K562 (cell line): ENCODE measurements around the gene ZNF334. TPM values are rescaled to one million over a fixed set of nuclear protein-coding genes. Genes with fewer than 3 reads are reported as not detected.
A peak's percentile ranks its signal among the peaks of the same experiment; 100 is the strongest.

ENCODE experiments used
- ATAC-seq: fragments of 200-7000 bp; cut with Tn5 transposase; 3 replicates; pipeline ENCODE4 v1.9.1; 2020; ENCODE audit warnings: moderate library complexity
- BruUV-seq: library from RNA; stranded (reverse); fragments of 400-500 nt; replicated peaks from 2 replicates; lab custom pipeline; 2021; lab: Mats Ljungman, UMichigan
- CTCF ChIA-PET: fragments of 300-600 bp; formaldehyde crosslinking; extraction: SDS; loops from one replicate; lab custom pipeline; 2021; ENCODE audit warnings: low intra/inter-chr PET ratio; lab: Yijun Ruan, JAX
- POLR2A ChIA-PET: fragments of 300-600, 350-650 bp; sonication (Branson Sonifier 250); formaldehyde crosslinking; extraction: SDS; loops from one replicate; lab custom pipeline; 2021; ENCODE audit warnings: antibody characterized with exemption, inconsistent platforms; lab: Yijun Ruan, JAX
- DNase-seq, 4 experiments: peaks; one replicate each; pipeline versions ENCODE4 v3.0.0 to v3.0.0-alpha.2; 2011 to 2018; ENCODE audit warnings: low spot score in 3 of 4, mixed read lengths in 3 of 4; ENCODE audit errors: extremely low read depth in 1 of 4
- FAIRE-seq: peaks from 2 replicates; lab custom pipeline; 2011; peaks lifted over from hg19 to GRCh38; lab: Jason Lieb, UNC
- H2AFZ ChIP-seq: 2 replicates; pipeline ENCODE4 v1.6.0; 2011; ENCODE audit warnings: low read depth, low read length, control low read depth, inconsistent platforms
- H3K27ac ChIP-seq: fragments of 200-600 bp; 3 replicates; pipeline ENCODE4 v1.8.0; 2011; ENCODE audit warnings: low read depth, mild to moderate bottlenecking, control low read depth, inconsistent platforms, low read length, moderate library complexity, mixed read lengths; ENCODE audit errors: extremely low read depth
- H3K27me3 ChIP-seq, 2 experiments: fragments of 300-600 bp in 1 of 2; 2 replicates in 1 of 2; 3 replicates in 1 of 2; pipeline versions ENCODE4 v1.6.0 to v1.8.0; 2011; ENCODE audit warnings: inconsistent platforms in 2 of 2, low read length in 2 of 2, mild to moderate bottlenecking in 1 of 2, mixed read lengths in 1 of 2, moderate library complexity in 1 of 2; ENCODE audit not compliant: control insufficient read depth in 2 of 2, insufficient read depth in 2 of 2
- H3K36me3 ChIP-seq: fragments of 300-600 bp; 3 replicates; pipeline ENCODE4 v1.8.0; 2011; ENCODE audit warnings: mild to moderate bottlenecking, low read length, inconsistent platforms; ENCODE audit not compliant: control insufficient read depth, insufficient read depth
- H3K4me1 ChIP-seq, 2 experiments: fragments of 200-600 bp in 1 of 2; replicated peaks in 1 of 2; 2 replicates in 1 of 2; 3 replicates in 1 of 2; pipeline versions ENCODE4 v1.5.1 to v1.8.0; 2011; ENCODE audit warnings: inconsistent platforms in 2 of 2, low read length in 2 of 2, mild to moderate bottlenecking in 1 of 2, mixed read lengths in 1 of 2, moderate library complexity in 1 of 2; ENCODE audit not compliant: control insufficient read depth in 2 of 2, insufficient read depth in 2 of 2
- H3K4me2 ChIP-seq: 2 replicates; pipeline ENCODE4 v1.6.1; 2011; ENCODE audit warnings: low read length, control low read depth, inconsistent platforms, mixed read lengths; ENCODE audit not compliant: insufficient read depth
- H3K4me3 ChIP-seq: fragments of 200-600 bp; sonication (generic), shearing (Covaris generic); 2 replicates; pipeline ENCODE4 v1.5.1; 2016; ENCODE audit warnings: control low read depth, inconsistent platforms
- H3K79me2 ChIP-seq: fragments of 200-600 bp; 3 replicates; pipeline ENCODE4 v1.8.0; 2011; ENCODE audit warnings: low read length, inconsistent platforms; ENCODE audit not compliant: control insufficient read depth, insufficient read depth
- H3K9ac ChIP-seq, 2 experiments: 2 replicates each; pipeline versions ENCODE4 v1.6.0 to v1.6.1; 2011; ENCODE audit warnings: low read depth in 2 of 2, low read length in 2 of 2, control low read depth in 1 of 2, inconsistent platforms in 1 of 2, mild to moderate bottlenecking in 1 of 2, mixed read lengths in 1 of 2; ENCODE audit not compliant: insufficient read depth in 1 of 2
- H3K9me1 ChIP-seq: one replicate; pipeline ENCODE4 v1.6.0; 2011; ENCODE audit warnings: inconsistent platforms, mild to moderate bottlenecking, low read length, moderate library complexity; ENCODE audit not compliant: control insufficient read depth, insufficient read depth
- H3K9me3 ChIP-seq: replicated peaks from 2 replicates; pipeline ENCODE4 v1.5.1; 2011; ENCODE audit warnings: low read depth, low read length, inconsistent platforms; ENCODE audit not compliant: control insufficient read depth, insufficient read depth
- H4K20me1 ChIP-seq: replicated peaks from 2 replicates; pipeline ENCODE4 v1.6.1; 2011; ENCODE audit warnings: low read length, inconsistent platforms, mixed read lengths; ENCODE audit not compliant: control insufficient read depth, insufficient read depth
- BCOR ChIP-seq: fragments of 450-650 bp; IDR thresholded peaks from 2 replicates; pipeline ENCODE4 v1.6.1; 2016
- BDP1 ChIP-seq: IDR thresholded peaks from 3 replicates; pipeline ENCODE4 v1.6.1; 2011; ENCODE audit not compliant: insufficient read length, insufficient read depth
- MEF2A ChIP-seq: IDR thresholded peaks from 2 replicates; pipeline ENCODE4 v1.6.1; 2011; ENCODE audit warnings: low read depth, mild to moderate bottlenecking, low read length, moderate library complexity; ENCODE audit not compliant: control insufficient read depth
- RBM25 ChIP-seq: fragments of 200-400 bp; formaldehyde crosslinking; IDR thresholded peaks from 2 replicates; pipeline ENCODE4 v1.6.1; 2018; ENCODE audit warnings: low read length, low read depth, moderate library complexity; ENCODE audit not compliant: severe bottlenecking
- SMARCB1 ChIP-seq: IDR thresholded peaks from 2 replicates; pipeline ENCODE4 v1.6.1; 2011; ENCODE audit warnings: improper control_type of control experiment, low read depth; ENCODE audit not compliant: insufficient read length
- ZFP36 ChIP-seq: fragments of 150-350 bp; IDR thresholded peaks from 2 replicates; pipeline ENCODE4 v1.6.1; 2018; ENCODE audit warnings: low read length, low read depth; ENCODE audit not compliant: partially characterized antibody
- ZNF175 ChIP-seq: fragments of 200-800 bp; sonication (Bioruptor generic); IDR thresholded peaks from 2 replicates; pipeline ENCODE4 v1.6.1; 2016; ENCODE audit warnings: low read depth, mild to moderate bottlenecking, missing genetic modification characterization, missing compliant biosample characterization
- WGBS: fragments of 100-300 bp; shearing (Covaris generic); methylation state at CpG from one replicate; pipeline ENCODE4 v1.1.6; 2016; ENCODE audit warnings: low coverage, mixed read lengths; ENCODE audit not compliant: insufficient coverage; ENCODE audit errors: missing lambda C conversion rate; 5-methylcytosine and 5-hydroxymethylcytosine counted together
- in situ Hi-C: fragments of 300-500 bp; cut with MboI; formaldehyde crosslinking; loops from 4 replicates; pipeline ENCODE4 v1.15.0; 2018; ENCODE audit warnings: inconsistent platforms, mixed read lengths
- intact Hi-C: fragments of 100-400 bp; cut with micrococcal nuclease; formaldehyde crosslinking; loops from 2 replicates; pipeline ENCODE4 v1.14.2; 2022
- polyA plus RNA-seq, 8 experiments: library from polyadenylated mRNA; depleted of rRNA in 4 of 8; stranded (reverse) in 5 of 8; unstranded in 3 of 8; fragments of >200 nt; fragmentation: Nextera tagmentation in 2 of 8; fragmentation: Illumina TruSeq in 1 of 8; extraction: Ambion mirVana in 2 of 8; extraction: Trizol in 1 of 8; gene quantifications; 2 replicates each; pipeline versions ENCODE4 v1.2.1 to v1.2.3, GENCODE V29; 2011 to 2014; ENCODE audit warnings: inconsistent platforms in 1 of 8, missing spikeins in 1 of 8
- total RNA-seq, 7 experiments: library from RNA; depleted of rRNA in 6 of 7; stranded (reverse); fragments of >200 nt in 6 of 7; fragmentation: Illumina TruSeq in 2 of 7; extraction: Trizol in 2 of 7; gene quantifications; 2 replicates each; pipeline versions ENCODE4 v1.2.1 to v1.2.3, GENCODE V29; 2011 to 2021; ENCODE audit warnings: low replicate concordance in 1 of 7

The ZNF334 gene
- total and polyA plus RNA-seq, 9 of the 15 experiments (the other 6 are each of a cell fraction or from before 2014, with no cell fraction given) = 0.06 to 0.27 (median 0.21) TPM; not detected in 1

- WGBS = 22% methylated on average over 4 of the region's 4 CpGs
These were observed 39.4 kb upstream of the ZNF334 start for GRCh38 chr20:46552460-46553420.

More at GRCh38 chr20:46552460-46553420, 39.4 kb upstream of the ZNF334 start:
- FAIRE-seq = peak; percentile 19
- 0 out of 5 replicates have a peak, but pooled peaks cover 0 to 5% of the 10 kb centered on the region in 2 experiments for H3K4me1 ChIP-seq
- no peaks in the 10 kb centered on the region for H4K20me1 ChIP-seq
- intact Hi-C loops (no loop called here), in situ Hi-C loops (no loop called here)
- no peak overlapping the region for H3K27ac ChIP-seq
- CTCF ChIA-PET = no interaction called here
- POLR2A ChIA-PET = no interaction called here
- H3K36me3 ChIP-seq = no peaks in the 10 kb centered on the region
- DNase-seq = peak in 1 of 4 experiments; percentile 8
- no peaks in the 10 kb centered on the region for H3K9me3 ChIP-seq
- no peaks in the 10 kb centered on the region for H3K9me1 ChIP-seq
- no peak overlapping the region for H3K4me3 ChIP-seq
- no peak overlapping the region for H3K9ac ChIP-seq
- no peak for ATAC-seq
- H2AFZ ChIP-seq = peak overlapping the region; percentile 9; the same call in 1 of the 2 replicates
- peaks cover 8 to 37% of the 10 kb centered on the region in 2 experiments; a peak in 4 of 5 replicates for H3K27me3 ChIP-seq
- no TSS peak for BruUV-seq
- peak; percentile 57; the same call in 1 of the 2 replicates for TF ChIP-seq BCOR
- no peak for TF ChIP-seq BDP1
- peak; percentile 30; the same call in 1 of the 2 replicates for TF ChIP-seq MEF2A
- TF ChIP-seq ZFP36 = peak; percentile 71
- TF ChIP-seq SMARCB1 = no peak
- TF ChIP-seq RBM25 = peak; percentile 87
- no peak for TF ChIP-seq ZNF175
- no peak overlapping the region for H3K4me2 ChIP-seq
- H3K79me2 ChIP-seq = no peaks in the 10 kb centered on the region
